Left ventricle myocardium inferior (tissue), 1 donor: ENCODE data around the gene HIP1. TPM values are rescaled to one million over a fixed set of nuclear protein-coding genes. Genes with fewer than 3 reads are reported as not detected.
"Not testable (repeated sequence)": the region's sequence is repeated elsewhere in the genome, so short reads cannot be mapped to it uniquely, and the experiment has no call there.

ENCODE experiments used
- DNase-seq: peaks from one replicate; pipeline ENCODE4 v3.0.0-alpha.2; 2020
- H3K27ac ChIP-seq: fragments of 200-600 bp; replicated peaks from 2 replicates; pipeline ENCODE4 v1.8.0; 2021
- H3K27me3 ChIP-seq: fragments of 200-600 bp; 2 replicates; pipeline ENCODE4 v1.8.0; 2021; ENCODE audit warnings: low read depth
- H3K36me3 ChIP-seq: fragments of 200-600 bp; 2 replicates; pipeline ENCODE4 v1.8.0; 2021
- H3K4me1 ChIP-seq: fragments of 200-600 bp; 2 replicates; pipeline ENCODE4 v1.8.0; 2021
- H3K4me3 ChIP-seq: fragments of 200-600 bp; 2 replicates; pipeline ENCODE4 v1.8.0; 2021; ENCODE audit warnings: mild to moderate bottlenecking, moderate library complexity
- H3K9me3 ChIP-seq: fragments of 200-600 bp; replicated peaks from 2 replicates; pipeline ENCODE4 v1.8.0; 2021
- CTCF ChIP-seq: fragments of 200-600 bp; IDR thresholded peaks from 2 replicates; pipeline ENCODE4 v1.8.0; 2021; ENCODE audit warnings: antibody characterized with exemption, mild to moderate bottlenecking, borderline replicate concordance
- intact Hi-C: fragments of 100-400 bp; cut with micrococcal nuclease; formaldehyde crosslinking; loops from one replicate; pipeline ENCODE4 v1.11.0; 2022
- total RNA-seq: library from RNA; stranded (reverse); fragmentation: NEBNext Ultra II Directional; extraction: Animal tissue kit (Norgen Biotek cat#: 25700); gene quantifications from one replicate; pipeline ENCODE4 v1.2.1, GENCODE V29; 2021
- donor health status: DM: no; HTN: yes; CAD: no; lungs with severe emphysema.

HIP1 gene
- total RNA-seq, 1 donor from 2014 or later, result 14.5 TPM

DNA sequence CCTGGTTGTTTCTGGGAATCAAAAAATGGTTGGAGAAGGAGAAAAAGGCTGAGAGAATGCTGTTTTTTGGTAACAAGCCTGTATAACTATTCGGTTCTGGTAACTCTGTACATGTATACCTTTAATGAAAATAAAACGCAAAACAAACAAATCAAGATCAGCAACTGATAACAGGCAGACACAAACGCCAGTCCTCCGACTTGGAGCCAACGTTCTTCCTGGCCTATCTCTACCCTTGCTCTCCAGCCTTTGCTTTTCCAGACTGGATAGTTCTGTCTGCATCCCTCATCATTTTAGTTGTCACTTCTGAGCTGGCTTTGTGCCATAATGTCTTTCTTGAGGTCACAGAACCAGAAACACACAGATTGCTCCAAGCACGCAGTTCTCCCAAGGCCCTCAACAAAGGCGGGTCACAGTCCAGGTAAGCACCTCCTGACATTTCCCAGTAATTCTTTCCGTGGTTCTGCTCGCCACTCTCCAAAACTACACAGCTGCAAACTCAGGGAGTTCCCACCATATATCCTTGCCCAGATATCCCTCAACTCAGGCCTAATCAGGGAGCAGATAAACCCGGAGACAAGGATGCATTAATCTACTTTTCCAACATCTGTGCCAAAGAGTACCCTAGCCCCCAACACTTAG is 20.2 kb downstream of the HIP1 start:
- peaks cover 17% of the 10 kb centered on the region for H3K4me1 ChIP-seq
- H3K27ac ChIP-seq, result no peak overlapping the region
- intact Hi-C loops, result no loop called here
- no peaks in the 10 kb centered on the region for H3K36me3 ChIP-seq
- H3K4me3 ChIP-seq, result no peak overlapping the region
- H3K27me3 ChIP-seq, result no peaks in the 10 kb centered on the region
- no peaks in the 10 kb centered on the region for H3K9me3 ChIP-seq
- no peak for DNase-seq
- TF ChIP-seq CTCF, result no peak

GRCh38 chr7:75717746-75718145 is 21.0 kb downstream of the HIP1 start:
- DNase-seq, H3K4me3 ChIP-seq, H3K27ac ChIP-seq, H3K9me3 ChIP-seq, H3K36me3 ChIP-seq, intact Hi-C loops, H3K27me3 ChIP-seq: not testable (repeated sequence)
- peaks cover 22% of the 10 kb centered on the region for H3K4me1 ChIP-seq

- H3K36me3 ChIP-seq, result no peaks in the 10 kb centered on the region
- H3K27me3 ChIP-seq, result no peaks in the 10 kb centered on the region
- TF ChIP-seq CTCF, result no peak
- no peak overlapping the region for H3K27ac ChIP-seq
- intact Hi-C loops, result no loop called here
- H3K4me1 ChIP-seq, result peaks cover 28% of the 10 kb centered on the region
- no peak overlapping the region for H3K4me3 ChIP-seq
- DNase-seq, result no peak
- no peaks in the 10 kb centered on the region for H3K9me3 ChIP-seq
Observed at GRCh38 chr7:75716992-75717626, 21.6 kb downstream of the HIP1 start.

- H3K27me3 ChIP-seq, result no peaks in the 10 kb centered on the region
- H3K4me3 ChIP-seq, result no peak overlapping the region
- H3K36me3 ChIP-seq, result no peaks in the 10 kb centered on the region
- peaks cover 40% of the 10 kb centered on the region for H3K4me1 ChIP-seq
- H3K9me3 ChIP-seq, result peaks cover under 1% of the 10 kb centered on the region
- intact Hi-C loops, result no loop called here
- DNase-seq, result no peak
- H3K27ac ChIP-seq, result no peak overlapping the region
- no peak for TF ChIP-seq CTCF
Observed at GRCh38 chr7:75715864-75716263, 22.9 kb downstream of the HIP1 start.

DNA sequence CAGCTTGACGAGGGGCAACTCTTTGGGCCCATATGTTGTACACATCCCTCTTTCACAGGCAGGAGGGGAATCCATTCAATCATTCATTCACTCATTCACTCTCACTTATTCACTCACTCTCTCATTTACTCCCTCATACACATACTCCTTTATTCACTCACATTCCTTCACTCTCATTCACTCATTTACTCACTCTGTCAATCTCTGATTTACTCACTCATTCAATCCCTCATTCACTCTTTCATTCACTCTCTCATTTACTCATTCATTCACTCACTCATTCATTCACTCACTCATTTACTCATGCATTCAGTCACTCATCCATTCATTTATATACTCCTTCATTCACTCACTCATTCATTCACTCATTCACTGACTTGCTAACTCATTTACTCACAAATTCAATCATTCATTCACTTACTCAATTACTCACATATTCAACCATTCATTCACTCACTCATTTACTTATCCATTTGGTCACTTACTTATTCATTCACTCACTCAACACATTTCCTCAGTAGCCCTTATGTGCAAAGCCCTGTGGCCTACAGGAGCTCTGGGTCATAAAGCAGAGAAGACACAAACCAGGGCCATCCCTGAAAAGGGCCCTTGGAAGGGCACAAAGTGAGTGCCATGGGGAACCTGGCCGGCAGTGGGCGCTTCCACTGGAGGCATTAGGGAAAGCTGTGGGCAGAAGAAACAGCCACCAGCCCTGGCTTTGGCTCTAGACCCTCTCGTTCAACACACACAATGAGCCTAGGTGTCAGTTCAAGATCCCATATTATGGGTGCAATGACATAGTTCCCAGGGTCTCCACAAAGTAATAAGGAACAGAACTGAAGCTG is 26.0 kb downstream of the HIP1 start:
- Histone ChIP-seq H3K9me3 (peaks cover 30% of the 10 kb centered on the region), H3K36me3 (no peaks in the 10 kb centered on the region), H3K27ac (peak overlapping the region; percentile 90), H3K4me1 (peaks cover 36% of the 10 kb centered on the region), H3K4me3 (peak overlapping the region; percentile 47), H3K27me3 (no peaks in the 10 kb centered on the region)
- intact Hi-C loops, result no loop called here
- DNase-seq, result no peak
- TF ChIP-seq CTCF, result no peak
